Prostate gland (tissue), 2 donors: ENCODE data around the gene AP3D1. TPM values are rescaled to one million over a fixed set of nuclear protein-coding genes. Genes with fewer than 3 reads are reported as not detected.
"Not testable (repeated sequence)": the region's sequence is repeated elsewhere in the genome, so short reads cannot be mapped to it uniquely, and the experiment has no call there.

ENCODE experiments used
- DNase-seq: peaks from one replicate; pipeline ENCODE4 v3.0.0-alpha.2; 2019; ENCODE audit warnings: low spot score
- H3K27ac ChIP-seq, 2 donors: fragments of 200-600 bp; sonication (generic); 2 replicates each; pipeline ENCODE4 v1.5.1; 2017 to 2019
- H3K27me3 ChIP-seq: fragments of 200-600 bp; sonication (generic); replicated peaks from 2 replicates; pipeline ENCODE4 v1.5.1; 2019; ENCODE audit not compliant: insufficient read depth
- H3K36me3 ChIP-seq, 2 donors: fragments of 200-600 bp; sonication (generic); 1 replicate in 1 of 2; 2 replicates in 1 of 2; pipeline versions ENCODE4 v1.5.1 to v1.8.1; 2017 to 2019
- H3K4me1 ChIP-seq: fragments of 200-600 bp; sonication (generic); replicated peaks from 2 replicates; pipeline ENCODE4 v1.5.1; 2019
- H3K4me3 ChIP-seq, 2 donors: fragments of 200-600 bp; sonication (generic); 2 replicates each; pipeline ENCODE4 v1.5.1; 2017 to 2019
- H3K9me3 ChIP-seq: fragments of 200-600 bp; sonication (generic); 2 replicates; pipeline ENCODE4 v1.5.1; 2017
- POLR2A ChIP-seq: fragments of 450-650 bp; IDR thresholded peaks from one replicate; pipeline ENCODE4 v1.6.1; 2016; ENCODE audit warnings: antibody characterized with exemption, mild to moderate bottlenecking
- POLR2AphosphoS5 ChIP-seq: sonication (generic); formaldehyde crosslinking; IDR thresholded peaks from one replicate; pipeline ENCODE4 v1.6.1; 2017; ENCODE audit warnings: antibody characterized with exemption
- WGBS: methylation state at CpG from one replicate; pipeline ENCODE4 v1.1.5; 2018; 5-methylcytosine and 5-hydroxymethylcytosine counted together
- intact Hi-C: fragments of 100-400 bp; cut with DNase I; formaldehyde crosslinking; loops from one replicate; pipeline ENCODE4 v1.14.2; 2022
- total RNA-seq, 2 donors: library from RNA; depleted of rRNA; stranded (reverse); fragments of >200 nt; gene quantifications; one replicate each; pipeline ENCODE4 v1.1.0, GENCODE V29; 2016
- TF ChIP-seq, protein P1 (sequence below), 4 experiments: fragments of 200-600 bp in 2 of 4; fragments of 450-650 bp in 2 of 4; sonication (generic) in 2 of 4; IDR thresholded peaks; 1 replicate in 3 of 4; 2 replicates in 1 of 4; pipeline ENCODE4 v1.5.1; 2016 to 2019; ENCODE audit warnings: antibody characterized with exemption in 4 of 4, mild to moderate bottlenecking in 2 of 4, moderate library complexity in 2 of 4

The AP3D1 gene
- total RNA-seq, 2 donors from 2014 or later, result 115 to 178 TPM

DNA sequence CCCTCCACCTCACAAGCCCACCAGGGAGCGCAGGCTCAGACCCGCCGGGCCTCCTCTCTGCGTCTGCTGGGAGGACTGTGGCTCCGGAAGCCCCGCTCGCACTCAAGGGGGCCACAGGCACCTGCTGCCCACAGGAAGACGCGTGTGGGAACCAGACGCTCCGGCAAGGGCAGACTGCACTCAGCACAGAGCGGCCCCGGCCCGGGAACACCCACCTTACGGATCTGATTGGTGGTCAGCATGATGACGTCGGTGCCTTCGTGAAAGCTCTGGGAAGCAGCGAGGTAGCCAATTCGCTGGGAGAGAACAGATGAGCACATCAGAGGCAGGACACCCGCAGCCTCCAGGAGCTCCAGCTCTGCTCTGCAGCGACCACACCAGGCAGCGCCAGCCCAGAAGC is 14.6 kb downstream of the AP3D1 start:
- peaks cover 0 to 10% of the 10 kb centered on the region in 2 donors for H3K36me3 ChIP-seq
- H3K27me3 ChIP-seq, result no peaks in the 10 kb centered on the region
- no peak for TF ChIP-seq POLR2A
- no peak overlapping the region for H3K27ac ChIP-seq
- WGBS, result 92% methylated on average over 23 of the region's 23 CpGs
- no peaks in the 10 kb centered on the region for H3K4me1 ChIP-seq
- H3K9me3 ChIP-seq, result no peaks in the 10 kb centered on the region
- DNase-seq, result no peak
- intact Hi-C loops, result no loop called here
- no peak overlapping the region for H3K4me3 ChIP-seq

DNA sequence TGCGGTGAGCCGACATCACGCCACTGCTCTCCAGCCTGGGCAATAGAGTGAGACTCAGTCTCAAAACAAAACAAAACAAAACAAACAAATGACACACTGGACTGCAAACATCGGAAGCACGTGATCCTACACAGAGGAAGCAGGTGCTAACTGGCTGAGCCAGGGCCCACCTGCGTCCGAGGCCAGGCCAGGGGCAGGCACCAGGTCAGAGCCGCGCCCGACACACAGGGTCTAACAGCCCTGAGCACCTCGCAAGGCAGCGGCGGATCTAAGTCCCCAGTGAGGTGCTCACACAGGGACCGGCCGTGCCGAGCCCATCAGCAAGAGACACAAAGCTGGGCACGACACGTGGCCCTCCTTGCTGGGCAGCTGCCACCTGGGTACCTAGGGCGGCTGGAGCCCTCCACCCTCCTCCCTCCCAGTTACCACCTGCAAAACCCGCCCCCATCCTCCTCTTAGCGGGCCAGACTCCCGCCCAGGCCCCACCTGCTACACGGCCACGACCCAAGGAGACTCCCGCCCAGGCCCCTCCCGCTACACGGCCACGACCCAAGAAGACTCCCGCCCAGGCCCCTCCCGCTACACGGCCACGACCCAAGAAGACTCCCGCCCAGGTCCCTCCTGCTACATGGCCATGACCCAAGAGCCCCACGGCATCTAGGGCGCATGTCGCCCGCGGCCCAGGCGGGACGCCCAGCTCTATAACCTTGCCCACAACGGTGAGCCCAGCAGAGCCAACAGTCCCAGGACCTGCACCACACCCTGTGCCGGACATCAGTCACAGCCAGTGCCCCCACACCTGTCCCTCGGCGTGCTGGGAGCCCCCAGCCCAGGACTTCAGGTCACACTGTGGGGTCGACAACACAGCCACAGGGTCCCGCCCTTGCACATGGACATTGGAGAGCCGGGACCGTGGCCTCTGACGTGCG is 15.6 kb downstream of the AP3D1 start:
- H3K36me3 ChIP-seq, result peaks cover 0 to 10% of the 10 kb centered on the region in 2 donors
- intact Hi-C loops, result no loop called here
- H3K4me3 ChIP-seq, result no peak overlapping the region
- TF ChIP-seq POLR2AphosphoS5, result no peak
- TF ChIP-seq POLR2A, result no peak
- TF ChIP-seq, protein P1, sequence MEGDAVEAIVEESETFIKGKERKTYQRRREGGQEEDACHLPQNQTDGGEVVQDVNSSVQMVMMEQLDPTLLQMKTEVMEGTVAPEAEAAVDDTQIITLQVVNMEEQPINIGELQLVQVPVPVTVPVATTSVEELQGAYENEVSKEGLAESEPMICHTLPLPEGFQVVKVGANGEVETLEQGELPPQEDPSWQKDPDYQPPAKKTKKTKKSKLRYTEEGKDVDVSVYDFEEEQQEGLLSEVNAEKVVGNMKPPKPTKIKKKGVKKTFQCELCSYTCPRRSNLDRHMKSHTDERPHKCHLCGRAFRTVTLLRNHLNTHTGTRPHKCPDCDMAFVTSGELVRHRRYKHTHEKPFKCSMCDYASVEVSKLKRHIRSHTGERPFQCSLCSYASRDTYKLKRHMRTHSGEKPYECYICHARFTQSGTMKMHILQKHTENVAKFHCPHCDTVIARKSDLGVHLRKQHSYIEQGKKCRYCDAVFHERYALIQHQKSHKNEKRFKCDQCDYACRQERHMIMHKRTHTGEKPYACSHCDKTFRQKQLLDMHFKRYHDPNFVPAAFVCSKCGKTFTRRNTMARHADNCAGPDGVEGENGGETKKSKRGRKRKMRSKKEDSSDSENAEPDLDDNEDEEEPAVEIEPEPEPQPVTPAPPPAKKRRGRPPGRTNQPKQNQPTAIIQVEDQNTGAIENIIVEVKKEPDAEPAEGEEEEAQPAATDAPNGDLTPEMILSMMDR (IDR thresholded peaks at IDR 0.05), result no peak
- H3K4me1 ChIP-seq, result no peaks in the 10 kb centered on the region
- no peaks in the 10 kb centered on the region for H3K9me3 ChIP-seq
- no peak overlapping the region for H3K27ac ChIP-seq
- no peak for DNase-seq
- H3K27me3 ChIP-seq, result no peaks in the 10 kb centered on the region
- WGBS, result 91% methylated on average over 44 of the region's 50 CpGs

DNA sequence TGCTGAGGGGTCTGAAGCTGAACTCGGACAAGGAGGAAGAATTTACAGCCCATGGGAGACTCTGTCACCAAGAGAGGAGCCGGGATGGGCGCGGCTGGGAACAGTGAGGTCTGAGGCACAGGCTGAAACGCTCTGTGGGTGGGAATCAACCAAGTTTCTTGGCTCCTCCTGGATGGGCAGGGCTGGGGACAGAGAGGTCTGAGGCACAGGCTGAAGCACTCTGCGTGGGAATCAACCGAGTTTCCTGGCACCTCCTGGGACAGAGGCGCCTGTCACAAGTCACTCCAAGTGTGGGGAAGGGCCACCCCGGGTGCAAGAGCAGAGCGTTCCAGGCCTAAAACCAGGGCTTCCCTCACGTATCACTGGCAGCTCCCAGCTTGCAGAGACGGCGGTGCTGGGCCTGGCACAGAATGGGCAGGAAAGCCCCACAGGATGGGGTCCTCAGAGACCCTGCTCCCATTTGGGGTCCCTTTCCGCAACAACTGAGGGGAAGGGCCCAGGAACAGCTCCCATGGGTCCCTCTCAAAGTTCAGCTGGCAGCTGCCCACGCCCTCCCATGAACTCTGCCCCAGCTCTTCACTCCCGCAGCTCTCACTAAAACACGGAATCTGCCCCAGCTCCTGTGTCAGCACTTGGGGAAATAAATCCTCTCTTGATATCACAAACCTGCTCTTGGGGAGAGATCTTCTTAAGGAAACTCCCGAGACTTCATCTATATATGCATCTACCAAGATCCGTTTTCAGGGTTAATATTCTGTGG is 18.5 kb downstream of the AP3D1 start:
- TF ChIP-seq POLR2AphosphoS5 (no peak), POLR2A (no peak)
- TF ChIP-seq, protein P1 (IDR thresholded peaks at IDR 0.05), result no peak
- Histone ChIP-seq H3K27ac (no peak overlapping the region), H3K4me3 (no peak overlapping the region), H3K9me3 (no peaks in the 10 kb centered on the region), H3K4me1 (no peaks in the 10 kb centered on the region), H3K36me3 (peaks cover 5 to 11% of the 10 kb centered on the region in 2 donors), H3K27me3 (no peaks in the 10 kb centered on the region)
- no peak for DNase-seq
- WGBS, result 85% methylated on average over 19 of the region's 19 CpGs
- intact Hi-C loops, result no loop called here

DNA sequence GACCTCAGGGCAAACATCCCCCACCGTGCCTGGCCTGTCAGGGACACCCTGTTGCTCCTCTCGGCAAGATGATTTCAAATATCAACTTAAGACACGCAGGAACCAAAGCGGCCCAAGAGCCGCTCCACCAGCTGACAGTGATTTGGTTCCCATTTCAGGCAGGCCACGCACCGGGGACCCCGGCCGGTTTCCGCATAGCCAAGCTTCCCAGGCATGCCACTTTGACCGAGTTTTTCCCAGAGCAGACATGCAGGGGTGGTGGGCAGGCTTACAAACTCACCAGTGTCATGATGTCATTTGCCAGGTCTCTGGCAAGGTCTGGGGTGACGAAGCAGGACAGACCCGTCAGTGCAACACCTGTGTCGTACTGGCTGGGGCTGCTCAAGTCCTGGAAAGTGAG is 19.2 kb downstream of the AP3D1 start:
- no peak for DNase-seq
- TF ChIP-seq POLR2A (no peak), POLR2AphosphoS5 (no peak)
- TF ChIP-seq, protein P1 (IDR thresholded peaks at IDR 0.05), result no peak
- H3K27me3 ChIP-seq, result no peaks in the 10 kb centered on the region
- WGBS, result 94% methylated on average over 14 of the region's 14 CpGs
- no peaks in the 10 kb centered on the region for H3K4me1 ChIP-seq
- H3K9me3 ChIP-seq, result no peaks in the 10 kb centered on the region
- no peak overlapping the region for H3K27ac ChIP-seq
- H3K4me3 ChIP-seq, result no peak overlapping the region
- intact Hi-C loops, result no loop called here
- H3K36me3 ChIP-seq, result peaks cover 5 to 11% of the 10 kb centered on the region in 2 donors

DNA sequence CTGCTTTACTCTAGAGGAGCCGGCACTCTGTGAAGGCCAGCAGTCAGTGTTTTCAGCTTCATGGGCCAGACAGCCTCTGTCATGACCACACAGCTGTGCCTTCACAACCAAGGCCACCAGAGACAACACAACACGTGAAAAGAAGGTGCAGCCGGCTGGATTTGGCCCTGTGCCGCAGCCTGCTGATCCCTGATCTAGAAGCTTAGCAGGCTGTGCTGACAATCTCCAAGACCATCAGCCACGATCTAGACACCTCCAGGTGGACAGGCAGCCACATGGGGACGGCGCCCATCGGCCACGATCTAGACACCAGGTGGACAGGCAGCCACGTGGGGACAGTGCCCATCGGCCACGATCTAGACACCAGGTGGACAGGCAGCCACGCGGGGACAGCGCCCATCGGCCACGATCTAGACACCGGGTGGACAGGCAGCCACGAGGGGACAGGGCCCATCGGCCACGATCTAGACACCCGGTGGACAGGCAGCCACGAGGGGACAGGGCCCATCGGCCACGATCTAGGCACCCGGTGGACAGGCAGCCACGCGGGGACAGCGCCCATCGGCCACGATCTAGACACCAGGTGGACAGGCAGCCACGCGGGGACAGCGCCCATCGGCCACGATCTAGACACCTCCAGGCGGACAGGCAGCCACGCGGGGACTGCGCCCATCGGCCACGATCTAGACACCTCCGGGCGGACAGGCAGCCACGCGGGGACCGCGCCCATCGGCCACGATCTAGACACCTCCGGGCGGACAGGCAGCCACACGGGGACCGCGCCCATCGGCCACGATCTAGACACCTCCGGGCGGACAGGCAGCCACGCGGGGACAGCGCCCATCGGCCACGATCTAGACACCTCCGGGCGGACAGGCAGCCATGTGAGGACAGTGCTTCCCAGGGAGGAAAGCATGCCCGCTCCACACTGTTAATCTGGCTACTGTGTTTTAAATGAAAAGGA is 20.1 kb downstream of the AP3D1 start:
- intact Hi-C loops, H3K27ac ChIP-seq, H3K4me3 ChIP-seq, DNase-seq, H3K27me3 ChIP-seq, H3K9me3 ChIP-seq, H3K4me1 ChIP-seq: not testable (repeated sequence)
- WGBS, result 85% methylated on average over 61 of the region's 67 CpGs
- H3K36me3 ChIP-seq, result peaks cover 0 to 11% of the 10 kb centered on the region in 2 donors
